Ishikawa (cell line): ENCODE measurements around the gene ADK.

Source experiments
- CREB1 ChIP-seq: IDR thresholded peaks from 2 replicates; pipeline ENCODE4 v1.6.1; 2012; ENCODE audit warnings: low read depth
- EGR1 ChIP-seq: IDR thresholded peaks from 2 replicates; pipeline ENCODE4 v1.6.1; 2012
- EP300 ChIP-seq: IDR thresholded peaks from 2 replicates; pipeline ENCODE4 v1.6.1; 2012; ENCODE audit warnings: borderline replicate concordance
- REST ChIP-seq: IDR thresholded peaks from 2 replicates; pipeline ENCODE4 v1.6.1; 2012; ENCODE audit warnings: low read depth, mild to moderate bottlenecking
- TAF1 ChIP-seq: IDR thresholded peaks from 2 replicates; pipeline ENCODE4 v1.6.1; 2012; ENCODE audit warnings: low read depth, mild to moderate bottlenecking
- TCF12 ChIP-seq: IDR thresholded peaks from 2 replicates; pipeline ENCODE4 v1.6.1; 2012; ENCODE audit warnings: low read depth
- TEAD4 ChIP-seq: IDR thresholded peaks from 2 replicates; pipeline ENCODE4 v1.6.1; 2012
- YY1 ChIP-seq: IDR thresholded peaks from 2 replicates; pipeline ENCODE4 v1.6.1; 2012; ENCODE audit warnings: low read depth

- no peak for TF ChIP-seq CREB1
- TF ChIP-seq TEAD4, result no peak
- no peak for TF ChIP-seq TAF1
- TF ChIP-seq REST, result no peak
- no peak for TF ChIP-seq EGR1
- TF ChIP-seq YY1, result no peak
- TF ChIP-seq TCF12, result no peak
- TF ChIP-seq EP300, result no peak
Measured at GRCh38 chr10:74384615-74385183, 233.7 kb downstream of the ADK start.
